Spleen (tissue), 7 donors: ENCODE results near the gene UNC5A.

Experiments used
- CTCF ChIP-seq, 11 experiments: fragments of 200-600 bp in 7 of 11; fragments of 450-650 bp in 4 of 11; sonication (generic) in 4 of 11; IDR thresholded peaks in 8 of 11; conservative IDR thresholded peaks in 3 of 11; 1 replicate in 7 of 11; 2 replicates in 4 of 11; pipeline versions ENCODE4 v1.4.0 to v1.8.0; 2016 to 2021; ENCODE audit warnings: antibody characterized with exemption in 11 of 11, inconsistent platforms in 4 of 11, mild to moderate bottlenecking in 1 of 11
- POLR2A ChIP-seq, 3 donors: fragments of 450-650 bp; IDR thresholded peaks; one replicate each; pipeline ENCODE4 v1.5.1; 2017; ENCODE audit warnings: antibody characterized with exemption in 3 of 3, mild to moderate bottlenecking in 1 of 3
- POLR2AphosphoS5 ChIP-seq, 3 donors: sonication (generic); formaldehyde crosslinking; IDR thresholded peaks; one replicate each; pipeline ENCODE4 v1.5.1; 2017; ENCODE audit warnings: antibody characterized with exemption in 3 of 3
- donor health status: DM: no; HTN: no; CAD: no; lungs with moderate emphysema.
- donor health status: DM: no; HTN: no; CAD: no.
- donor health status: DM: no; HTN: no; CAD: no.

GRCh38 chr5:176803943-176804498 is 6.3 kb upstream of the UNC5A start:
- TF ChIP-seq CTCF (IDR thresholded peaks at IDR 0.05 in 8 of 11, conservative IDR thresholded peaks at IDR 0.05 in 3 of 11), result no peak
- TF ChIP-seq POLR2A (IDR thresholded peaks at IDR 0.05), result no peak
- TF ChIP-seq POLR2AphosphoS5 (IDR thresholded peaks at IDR 0.05), result no peak
